GM18502 (cell line): ENCODE results near the gene C14orf180.
"Not testable (repeated sequence)": the region's sequence is repeated elsewhere in the genome, so short reads cannot be mapped to it uniquely, and the experiment has no call there.

ENCODE experiments used
- ATAC-seq: cut with Tn5 transposase; IDR thresholded peaks from one replicate; pipeline ENCODE4 v1.9.1; 2021; ENCODE audit warnings: mild to moderate bottlenecking; ENCODE audit not compliant: unreplicated experiment, poor library complexity

Gene C14orf180

GRCh38 chr14:104603711-104604401, 24.3 kb downstream of the C14orf180 start:
- ATAC-seq, result no peak

GRCh38 chr14:104604458-104605449, 25.2 kb downstream of the C14orf180 start, which contains the start of gene TMEM179:
TSS of gene TMEM179 (minus strand) at chr14:104604772. CDS start at chr14:104604741, 31 bp downstream.
- ATAC-seq, result no peak

- ATAC-seq, result no peak
Observed at GRCh38 chr14:104609666-104610065, 30.1 kb downstream of the C14orf180 start.

- no peak for ATAC-seq
Observed at GRCh38 chr14:104610749-104611310, 31.3 kb downstream of the C14orf180 start.

GRCh38 chr14:104611881-104612280, 32.3 kb downstream of the C14orf180 start:
- no peak for ATAC-seq

- no peak for ATAC-seq
Observed at GRCh38 chr14:104614126-104614812, 34.7 kb downstream of the C14orf180 start.

- ATAC-seq, result no peak
Observed at GRCh38 chr14:104624939-104625338, 45.4 kb downstream of the C14orf180 start.

GRCh38 chr14:104632781-104633180, 53.2 kb downstream of the C14orf180 start:
- no peak for ATAC-seq

- no peak for ATAC-seq
Observed at GRCh38 chr14:104633276-104634137, 53.9 kb downstream of the C14orf180 start.

- ATAC-seq, result no peak
Observed at GRCh38 chr14:104634138-104634760, 54.7 kb downstream of the C14orf180 start.

- ATAC-seq, result no peak
Observed at GRCh38 chr14:104634886-104635570, 55.5 kb downstream of the C14orf180 start.

GRCh38 chr14:104635717-104636116, 56.2 kb downstream of the C14orf180 start:
- no peak for ATAC-seq

GRCh38 chr14:104636131-104636530, 56.6 kb downstream of the C14orf180 start:
- ATAC-seq, result no peak

- ATAC-seq, result not testable (repeated sequence)
Observed at GRCh38 chr14:104636846-104637545, 57.4 kb downstream of the C14orf180 start.

GRCh38 chr14:104637546-104638003, 58.0 kb downstream of the C14orf180 start:
- no peak for ATAC-seq

- no peak for ATAC-seq
Observed at GRCh38 chr14:104638190-104638589, 58.6 kb downstream of the C14orf180 start.

GRCh38 chr14:104638927-104639450, 59.4 kb downstream of the C14orf180 start:
- ATAC-seq, result no peak
